ENCODE data around the gene RAB6D.
"Not testable (repeated sequence)": the region's sequence is repeated elsewhere in the genome, so short reads cannot be mapped to it uniquely, and the experiment has no call there.

Gene RAB6D

DNA sequence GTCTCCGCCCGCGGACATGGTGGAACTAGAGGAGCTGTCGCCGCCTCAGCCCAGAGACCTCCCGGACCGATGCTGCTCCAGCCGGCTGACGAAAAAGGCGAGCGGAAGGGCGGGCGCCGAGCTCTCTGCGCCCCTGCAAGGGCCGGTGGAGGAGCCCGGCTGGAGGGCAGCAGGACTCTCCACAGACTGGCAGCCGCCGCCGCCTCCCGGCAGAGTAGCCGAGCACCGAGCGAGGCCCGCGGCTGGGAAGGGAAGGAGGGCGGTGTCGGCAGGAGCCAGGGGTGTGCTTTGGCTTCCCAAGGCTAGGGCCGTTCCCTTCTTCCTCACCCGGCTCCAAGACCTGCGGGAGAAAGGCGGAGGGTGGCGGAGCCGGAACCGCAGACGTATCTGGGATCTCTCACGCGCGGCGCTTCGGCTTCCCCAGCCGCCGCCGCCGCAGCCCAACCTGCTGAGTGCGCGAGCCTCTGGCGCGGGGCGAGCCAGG is at the start of gene RAB6D:
Gene RAB6D (minus strand): TSS at position 466 of the 484 bp plus-strand sequence. CDS start 448 bp downstream, at position 18.
- not testable (repeated sequence) for DNase-seq (ENCODE audit: low spot score)

GRCh38 chr2:131413148-131413747 is 49.3 kb upstream of the RAB6D start:
- DNase-seq (ENCODE audit: low spot score) = peak; percentile 72

GRCh38 chr2:131410173-131410572 is 46.2 kb upstream of the RAB6D start:
- no peak for DNase-seq (ENCODE audit: low spot score)

- no peak for DNase-seq (ENCODE audit: low spot score)
These were observed 44.8 kb upstream of the RAB6D start for GRCh38 chr2:131408778-131409177.

DNA sequence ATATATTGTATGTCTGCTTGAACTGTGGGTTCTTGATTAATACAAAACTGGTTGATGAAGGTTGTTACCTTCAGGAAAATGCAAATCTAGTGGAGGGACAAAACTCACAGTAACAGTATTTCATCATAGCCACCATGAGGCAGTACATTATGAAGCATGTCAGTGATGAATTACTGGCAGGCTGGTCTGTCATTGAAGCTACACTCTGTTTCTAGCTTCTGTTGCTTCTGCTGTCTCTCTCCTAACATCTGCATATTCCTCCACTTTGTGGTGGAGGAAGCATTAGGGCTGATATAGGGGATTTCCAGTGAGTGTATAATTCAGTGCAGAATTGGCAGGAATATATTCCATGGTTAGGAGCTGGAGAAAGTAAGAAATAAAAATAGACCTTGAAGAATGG is 44.2 kb upstream of the RAB6D start:
- no peak for DNase-seq (ENCODE audit: low spot score)

DNA sequence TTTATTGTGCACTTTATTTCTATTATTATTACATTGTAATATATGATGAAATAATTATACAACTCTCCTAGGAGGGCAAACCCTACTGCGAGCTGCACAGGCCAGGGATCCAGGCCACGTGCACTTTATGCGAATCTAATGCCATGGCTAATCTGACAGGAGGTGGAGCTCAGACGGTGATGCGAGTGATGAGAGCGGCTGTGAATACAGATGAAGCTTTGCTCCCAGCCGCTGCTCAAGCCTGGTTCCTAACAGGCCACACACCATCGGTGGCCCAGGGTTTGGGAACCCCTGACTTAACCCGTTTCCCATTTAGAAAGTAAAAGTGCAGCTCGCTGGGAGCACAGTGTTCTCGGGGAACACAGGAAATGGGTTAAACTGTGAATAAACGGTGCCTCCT is 40.8 kb upstream of the RAB6D start:
- DNase-seq (ENCODE audit: low spot score) = no peak

DNA sequence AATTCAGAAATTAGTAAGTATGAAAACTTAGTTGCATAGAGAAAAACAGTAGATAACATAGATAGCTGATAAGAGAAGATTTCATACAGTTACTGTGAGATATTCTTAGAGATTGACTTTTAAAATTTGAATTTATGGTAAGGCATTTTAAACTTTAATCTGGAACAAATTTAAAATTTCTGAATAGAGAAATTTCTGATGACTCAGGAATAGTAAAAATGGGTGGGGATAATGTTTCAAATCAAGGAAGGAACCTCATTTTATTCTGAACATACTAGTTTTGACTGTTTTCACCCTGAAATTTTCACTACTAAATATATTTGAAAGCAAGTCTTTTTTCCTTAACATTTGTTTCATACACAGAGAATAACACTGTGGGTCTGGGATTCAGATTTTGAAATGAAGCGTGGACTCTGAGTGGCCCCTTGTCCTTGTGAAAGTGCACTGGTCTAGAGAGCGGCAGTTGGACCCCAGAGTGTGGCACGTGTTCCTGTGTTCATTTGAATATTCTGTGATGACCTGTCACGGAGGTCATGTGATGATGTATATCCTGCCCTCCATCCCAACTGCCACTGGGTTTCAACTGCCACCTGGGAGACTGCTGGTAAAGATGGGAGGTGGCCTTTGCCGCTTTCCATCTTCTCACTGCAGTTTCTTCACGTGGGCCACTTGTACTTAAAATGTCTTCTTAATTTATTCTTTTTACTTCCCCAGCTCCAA is 38.5 kb upstream of the RAB6D start:
- no peak for DNase-seq (ENCODE audit: low spot score)

DNA sequence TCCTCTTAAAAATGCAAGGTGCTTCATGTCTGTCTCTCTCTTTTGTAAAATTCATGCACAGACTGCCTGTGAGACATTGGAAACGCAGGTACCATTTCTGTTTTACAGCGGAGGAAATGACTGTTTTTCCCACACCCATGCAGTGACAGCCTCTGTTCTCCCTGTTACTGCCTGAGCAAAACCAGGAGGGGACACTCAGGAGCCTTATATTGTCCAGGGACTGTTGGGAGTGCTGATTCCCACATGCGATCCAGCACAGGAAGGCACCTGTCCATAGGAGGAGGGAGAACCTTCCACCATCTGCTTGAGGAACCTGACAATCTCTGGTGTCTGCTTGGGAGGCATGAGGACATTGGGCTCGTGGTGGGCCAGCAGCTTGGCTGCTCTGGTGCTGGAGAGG is 36.9 kb upstream of the RAB6D start:
- DNase-seq (ENCODE audit: low spot score) = no peak

GRCh38 chr2:131400441-131400840 is 36.5 kb upstream of the RAB6D start:
- DNase-seq (ENCODE audit: low spot score) = not testable (repeated sequence)

DNA sequence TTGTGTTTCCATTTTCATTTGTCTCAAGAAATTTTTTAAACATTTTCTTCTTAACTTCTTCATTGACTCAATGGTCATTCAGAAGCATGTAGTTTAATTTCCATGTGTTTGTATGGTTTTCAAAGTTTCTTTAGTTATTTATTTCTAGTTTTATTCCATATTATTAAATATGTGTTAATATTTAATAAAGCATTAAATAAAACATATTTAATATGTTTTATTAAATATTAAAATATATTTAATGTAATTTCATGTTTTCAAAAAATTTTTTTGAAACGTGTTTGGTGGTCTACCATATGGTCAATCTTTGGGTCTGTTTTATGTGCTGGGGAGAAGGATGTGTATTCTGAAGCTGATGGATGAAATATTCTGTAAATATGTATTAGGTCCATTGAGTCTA is 32.2 kb upstream of the RAB6D start:
- not testable (repeated sequence) for DNase-seq (ENCODE audit: low spot score)

DNA sequence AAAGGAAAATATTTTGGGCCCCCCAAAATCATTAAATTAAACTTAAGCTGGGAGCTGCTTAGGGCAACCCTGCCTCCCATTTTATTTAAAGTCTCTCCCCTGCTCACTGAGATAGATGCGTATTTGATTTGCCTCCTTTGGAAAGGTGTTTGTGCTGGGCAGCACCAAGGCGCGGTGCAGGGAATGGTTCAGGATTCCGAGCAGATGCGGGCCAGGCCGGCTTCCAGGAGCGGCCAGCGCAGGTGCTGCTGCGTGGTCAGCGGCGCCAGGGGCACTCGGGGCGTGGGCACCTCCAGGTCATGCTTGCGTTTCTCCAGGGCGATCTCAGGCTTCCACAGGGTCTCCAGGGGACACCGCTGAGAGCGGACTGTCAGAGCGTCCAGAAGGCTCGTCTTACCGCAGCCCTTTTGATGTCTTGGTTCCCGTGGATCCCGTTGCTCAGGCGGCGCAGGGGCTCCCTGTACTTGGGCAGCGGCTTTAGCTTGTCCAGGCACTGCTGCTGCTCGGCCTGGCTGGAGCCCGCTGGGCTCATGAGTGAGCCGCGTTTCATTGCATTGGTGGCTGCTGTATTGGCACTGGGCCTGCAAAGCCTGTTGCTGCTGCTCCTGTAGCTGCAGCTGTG is 31.2 kb upstream of the RAB6D start:
- DNase-seq (ENCODE audit: low spot score) = not testable (repeated sequence)

- DNase-seq (ENCODE audit: low spot score) = no peak
These were observed 30.4 kb upstream of the RAB6D start for GRCh38 chr2:131394147-131394931.

- DNase-seq (ENCODE audit: low spot score) = not testable (repeated sequence)
These were observed 28.0 kb upstream of the RAB6D start for GRCh38 chr2:131391953-131392352.

GRCh38 chr2:131391471-131391870 is 27.5 kb upstream of the RAB6D start:
- not testable (repeated sequence) for DNase-seq (ENCODE audit: low spot score)

- DNase-seq (ENCODE audit: low spot score) = not testable (repeated sequence)
These were observed 26.6 kb upstream of the RAB6D start for GRCh38 chr2:131390495-131391130.

DNA sequence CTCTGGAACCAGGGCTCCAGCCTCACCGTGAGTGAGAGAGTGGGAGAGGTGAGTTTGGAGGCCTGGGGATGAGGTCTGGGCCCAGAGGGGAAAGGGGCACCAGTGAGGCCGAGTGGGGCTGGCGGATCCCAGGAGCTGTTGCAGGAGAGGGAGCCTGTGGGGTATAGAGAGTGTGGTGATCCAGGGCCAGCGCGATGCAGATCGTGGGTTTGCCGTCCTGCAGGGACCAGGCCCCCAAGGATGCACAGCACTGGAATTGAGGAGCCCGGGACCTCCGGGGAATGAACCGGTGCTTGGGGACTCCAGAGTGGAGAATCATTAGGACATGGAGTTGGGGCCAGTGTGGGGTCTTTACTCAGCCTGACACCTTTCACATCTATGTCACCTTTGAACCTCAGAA is 25.7 kb upstream of the RAB6D start:
- no peak for DNase-seq (ENCODE audit: low spot score)

GRCh38 chr2:131388834-131389233 is 24.9 kb upstream of the RAB6D start:
- DNase-seq (ENCODE audit: low spot score) = not testable (repeated sequence)

DNA sequence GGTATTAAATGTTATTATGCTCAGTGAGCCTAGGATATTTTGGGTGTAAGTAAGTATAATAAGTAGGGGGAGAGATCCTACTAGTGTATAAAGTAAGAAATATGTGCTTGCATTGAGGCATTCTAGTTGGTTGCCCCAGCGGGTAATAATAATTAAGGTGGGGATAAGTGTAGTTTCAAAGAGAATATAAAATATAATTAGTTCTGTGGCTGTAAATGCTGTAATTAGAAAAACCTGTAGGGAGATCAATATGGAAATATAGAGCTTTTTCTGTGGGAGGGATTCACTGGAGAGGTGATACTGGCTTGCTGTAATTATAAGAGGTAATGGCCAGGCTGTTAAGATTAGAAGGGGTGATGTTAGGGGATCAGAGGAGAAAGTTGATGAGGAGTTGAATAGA is 9.1 kb upstream of the RAB6D start:
- DNase-seq (ENCODE audit: low spot score) = not testable (repeated sequence)

DNA sequence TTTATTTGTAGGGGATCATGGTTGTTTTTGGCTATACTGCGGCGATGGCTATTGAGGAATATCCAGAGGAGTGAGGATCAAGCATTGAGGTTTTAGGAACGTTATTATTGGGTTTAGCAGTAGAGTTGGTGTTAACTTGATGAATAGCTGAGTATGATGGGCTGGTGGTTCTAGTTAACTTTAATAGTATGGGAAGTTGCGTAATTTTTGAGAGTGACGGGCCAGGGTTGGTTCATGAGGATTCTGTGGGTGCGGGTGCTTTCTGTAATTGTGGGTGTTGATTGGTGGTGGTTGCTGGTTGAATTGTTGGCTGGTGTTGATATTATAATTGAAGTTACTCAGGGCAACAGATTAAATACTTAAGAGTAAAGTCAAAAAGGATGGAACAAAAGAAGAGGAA is 6.0 kb upstream of the RAB6D start:
- DNase-seq (ENCODE audit: low spot score) = no peak

DNA sequence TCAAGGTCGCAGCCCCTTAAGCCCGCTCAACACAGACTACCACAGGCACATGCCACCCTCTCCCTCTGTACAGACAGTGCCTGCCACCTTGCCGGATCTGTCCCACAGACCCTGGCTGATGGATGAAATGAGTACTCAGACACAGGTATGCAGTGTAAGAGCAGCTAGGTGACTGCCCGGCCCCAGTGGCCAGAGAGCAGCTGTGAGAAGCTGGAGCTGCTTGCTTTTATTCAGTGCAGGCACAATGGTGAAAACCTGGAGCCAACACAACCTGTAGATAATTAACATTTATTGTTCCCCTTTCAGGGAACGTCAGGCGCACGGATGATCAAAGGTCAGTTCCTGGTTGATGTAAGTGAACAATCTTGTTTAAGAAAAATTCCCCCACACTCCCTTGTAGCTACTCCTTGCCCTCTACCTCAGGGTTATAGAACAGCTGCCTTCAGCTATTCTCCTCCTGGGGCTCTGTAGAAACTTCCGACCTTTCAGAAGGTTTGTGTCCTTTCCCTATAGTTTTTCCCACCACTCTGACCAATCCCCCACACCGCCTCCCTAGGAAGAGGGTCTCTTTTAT is 4.6 kb upstream of the RAB6D start:
- DNase-seq (ENCODE audit: low spot score) = not testable (repeated sequence)

DNA sequence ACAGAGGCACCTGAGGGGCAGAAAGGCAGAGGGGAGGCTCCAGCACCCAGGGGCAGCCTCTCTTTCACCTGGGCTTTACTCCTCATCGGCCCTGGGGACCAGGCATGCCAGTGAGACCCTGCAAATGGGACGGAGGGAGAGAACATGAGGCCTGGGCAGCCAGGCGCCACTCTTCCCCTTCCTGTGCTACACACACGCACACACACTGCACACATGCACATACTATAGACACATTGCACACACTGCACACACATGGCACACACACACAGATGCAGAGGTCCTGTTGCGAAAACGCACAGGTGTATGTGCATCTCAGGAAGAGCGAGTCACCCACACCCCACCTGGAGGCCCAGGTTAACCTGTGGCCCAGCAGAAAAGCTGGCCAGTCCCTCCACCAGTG is 3.4 kb upstream of the RAB6D start:
- DNase-seq (ENCODE audit: low spot score) = no peak

Measured in RKO (cell line).